ENCODE results near the gene ARRB1. TPM values are rescaled to one million over a fixed set of nuclear protein-coding genes. Genes with fewer than 3 reads are reported as not detected.
A peak's percentile ranks its signal among the peaks of the same experiment; 100 is the strongest.
"Not testable (repeated sequence)": the region's sequence is repeated elsewhere in the genome, so short reads cannot be mapped to it uniquely, and the experiment has no call there.

The ARRB1 gene
- total RNA-seq, 1 donor from 2014 or later, result 1.0 TPM

DNA sequence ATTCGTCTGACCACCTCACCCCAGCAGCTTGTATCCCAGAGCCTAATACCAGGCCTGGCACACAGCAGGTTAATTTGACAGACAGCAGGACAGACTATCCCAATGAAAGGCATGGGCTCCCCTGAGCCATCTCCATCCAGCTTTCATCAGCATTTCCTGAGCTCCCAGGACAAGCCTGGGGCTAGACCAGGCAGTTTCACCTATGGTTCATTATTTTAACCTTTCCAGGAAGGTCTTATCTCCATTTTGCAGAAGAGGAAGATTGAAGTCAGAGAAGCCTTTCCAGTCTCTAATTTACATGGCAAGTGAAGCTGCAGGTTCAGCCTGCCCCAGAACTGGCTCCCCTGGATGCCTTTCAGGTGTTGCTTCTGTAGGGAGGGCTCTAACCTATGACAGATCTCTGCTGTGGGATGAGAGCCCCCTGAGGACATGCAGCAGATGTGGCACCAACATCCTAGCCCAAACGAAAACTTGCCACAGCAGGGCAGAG is 17.0 kb downstream of the ARRB1 start:
- peaks cover 5% of the 10 kb centered on the region for H3K9me3 Mint-ChIP-seq
- H3K27ac ChIP-seq, result no peak overlapping the region
- no peak overlapping the region for H3K9ac ChIP-seq
- H3K4me3 Mint-ChIP-seq, result peak overlapping the region; percentile 22
- H3K27me3 ChIP-seq, result no peaks in the 10 kb centered on the region
- no peak for DNase-seq (ENCODE audit: low spot score)
- H3K36me3 ChIP-seq, result no peaks in the 10 kb centered on the region
- H4K20me1 ChIP-seq (ENCODE audit: low read depth), result no peaks in the 10 kb centered on the region
- H3K4me2 ChIP-seq, result no peak overlapping the region
- H2AFZ ChIP-seq (replicated peaks), result peak overlapping the region; percentile 83
- peaks cover 2% of the 10 kb centered on the region for H3K36me3 Mint-ChIP-seq
- H3K27ac Mint-ChIP-seq, result peak overlapping the region; percentile 37
- peaks cover 6% of the 10 kb centered on the region for H3F3A ChIP-seq (ENCODE audit: low read depth)
- H3K4me3 ChIP-seq, result no peak overlapping the region
- H3K9me3 ChIP-seq (ENCODE audit: low read depth), result no peaks in the 10 kb centered on the region
- H3K4me1 ChIP-seq, result peaks cover 18% of the 10 kb centered on the region
- no peaks in the 10 kb centered on the region for H3K79me2 ChIP-seq (ENCODE audit: low read depth)
- peaks cover 3% of the 10 kb centered on the region for H3K27me3 Mint-ChIP-seq (ENCODE audit: insufficient read depth, low read depth)
- peaks cover 39% of the 10 kb centered on the region for H3K4me1 Mint-ChIP-seq
- TF ChIP-seq EZH2 (IDR thresholded peaks at IDR 0.05), result no peak
- TF ChIP-seq, protein P1, sequence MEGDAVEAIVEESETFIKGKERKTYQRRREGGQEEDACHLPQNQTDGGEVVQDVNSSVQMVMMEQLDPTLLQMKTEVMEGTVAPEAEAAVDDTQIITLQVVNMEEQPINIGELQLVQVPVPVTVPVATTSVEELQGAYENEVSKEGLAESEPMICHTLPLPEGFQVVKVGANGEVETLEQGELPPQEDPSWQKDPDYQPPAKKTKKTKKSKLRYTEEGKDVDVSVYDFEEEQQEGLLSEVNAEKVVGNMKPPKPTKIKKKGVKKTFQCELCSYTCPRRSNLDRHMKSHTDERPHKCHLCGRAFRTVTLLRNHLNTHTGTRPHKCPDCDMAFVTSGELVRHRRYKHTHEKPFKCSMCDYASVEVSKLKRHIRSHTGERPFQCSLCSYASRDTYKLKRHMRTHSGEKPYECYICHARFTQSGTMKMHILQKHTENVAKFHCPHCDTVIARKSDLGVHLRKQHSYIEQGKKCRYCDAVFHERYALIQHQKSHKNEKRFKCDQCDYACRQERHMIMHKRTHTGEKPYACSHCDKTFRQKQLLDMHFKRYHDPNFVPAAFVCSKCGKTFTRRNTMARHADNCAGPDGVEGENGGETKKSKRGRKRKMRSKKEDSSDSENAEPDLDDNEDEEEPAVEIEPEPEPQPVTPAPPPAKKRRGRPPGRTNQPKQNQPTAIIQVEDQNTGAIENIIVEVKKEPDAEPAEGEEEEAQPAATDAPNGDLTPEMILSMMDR (IDR thresholded peaks at IDR 0.05), result no peak
- TF ChIP-seq EZH2phosphoT487 (IDR thresholded peaks at IDR 0.05), result no peak

DNA sequence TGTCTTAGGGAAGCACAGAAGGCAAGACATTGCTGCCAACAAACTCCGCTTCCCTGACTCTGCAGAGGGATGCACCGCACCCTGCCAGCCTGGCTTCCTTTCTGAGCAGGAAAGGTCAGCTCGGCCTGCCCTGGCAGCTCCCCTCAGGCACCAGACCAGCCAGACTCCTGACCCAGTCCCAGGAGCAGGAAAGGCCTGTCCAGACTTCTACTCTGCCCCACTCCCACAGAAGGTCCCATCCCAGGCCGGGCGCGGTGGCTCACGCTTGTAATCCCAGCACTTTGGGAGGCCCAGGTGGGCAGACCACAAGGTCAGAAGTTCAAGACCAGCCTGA is 17.7 kb downstream of the ARRB1 start:
- no peak for DNase-seq (ENCODE audit: low spot score)

DNA sequence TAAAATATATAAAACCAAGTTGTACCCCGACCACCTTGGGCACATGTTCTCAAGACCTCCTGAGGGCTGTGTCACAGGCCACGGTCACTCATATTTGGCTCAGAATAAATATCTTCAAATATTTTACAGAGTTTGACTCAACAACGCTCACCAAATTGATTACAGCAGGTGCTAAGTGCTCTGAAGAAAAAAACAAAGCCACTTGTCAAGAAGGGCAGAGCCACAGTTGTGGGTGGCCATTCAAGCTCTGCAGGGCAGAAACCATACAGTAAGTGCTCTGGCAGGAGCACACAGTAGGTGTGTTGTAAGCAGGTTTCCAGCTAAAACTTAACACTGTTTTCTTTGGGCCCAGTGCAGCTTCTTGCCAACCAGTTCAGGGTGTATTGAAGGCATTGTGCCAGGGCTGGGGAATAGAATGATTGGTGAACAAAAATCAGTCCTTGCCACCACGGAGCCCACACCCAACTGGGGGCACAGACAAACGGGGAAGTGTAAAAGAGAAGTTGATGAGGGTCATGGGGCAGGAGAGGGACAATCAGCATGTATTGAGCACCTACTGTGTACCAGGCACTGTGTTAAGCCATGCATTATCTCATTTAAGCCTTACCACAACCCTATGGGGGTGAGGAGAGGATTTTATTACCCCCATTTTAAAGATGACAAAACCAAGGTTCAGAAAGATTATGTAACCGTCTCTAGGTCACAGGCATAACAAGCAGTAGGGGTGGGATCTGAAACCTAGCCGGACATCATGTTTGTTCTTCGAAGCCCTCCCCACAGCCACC is 18.2 kb downstream of the ARRB1 start:
- H3K36me3 ChIP-seq, result no peaks in the 10 kb centered on the region
- no peak overlapping the region for H3K9ac ChIP-seq
- no peaks in the 10 kb centered on the region for H3K79me2 ChIP-seq (ENCODE audit: low read depth)
- no peak overlapping the region for H2AFZ ChIP-seq (replicated peaks)
- no peak for DNase-seq (ENCODE audit: low spot score)
- H3F3A ChIP-seq (ENCODE audit: low read depth), result peaks cover 6% of the 10 kb centered on the region
- peaks cover 2% of the 10 kb centered on the region for H3K36me3 Mint-ChIP-seq
- peaks cover 42% of the 10 kb centered on the region for H3K4me1 Mint-ChIP-seq
- H4K20me1 ChIP-seq (ENCODE audit: low read depth), result no peaks in the 10 kb centered on the region
- no peaks in the 10 kb centered on the region for H3K27me3 ChIP-seq
- peaks cover 5% of the 10 kb centered on the region for H3K9me3 Mint-ChIP-seq
- H3K27ac ChIP-seq, result no peak overlapping the region
- no peak overlapping the region for H3K4me2 ChIP-seq
- H3K4me1 ChIP-seq, result peaks cover 18% of the 10 kb centered on the region
- no peak overlapping the region for H3K27ac Mint-ChIP-seq
- H3K27me3 Mint-ChIP-seq (ENCODE audit: insufficient read depth, low read depth), result peaks cover 3% of the 10 kb centered on the region
- H3K4me3 Mint-ChIP-seq, result no peak overlapping the region
- H3K9me3 ChIP-seq (ENCODE audit: low read depth), result no peaks in the 10 kb centered on the region
- H3K4me3 ChIP-seq, result no peak overlapping the region
- no peak for TF ChIP-seq EZH2phosphoT487 (IDR thresholded peaks at IDR 0.05)
- TF ChIP-seq, protein P1 (IDR thresholded peaks at IDR 0.05), result no peak
- TF ChIP-seq EZH2 (IDR thresholded peaks at IDR 0.05), result no peak

More for the DNA sequence above, 17.7 kb downstream of the ARRB1 start:
- Histone ChIP-seq H3F3A (ENCODE audit: low read depth) (peaks cover 6% of the 10 kb centered on the region), H3K9me3 (ENCODE audit: low read depth) (no peaks in the 10 kb centered on the region), H3K79me2 (ENCODE audit: low read depth) (no peaks in the 10 kb centered on the region), H3K9ac (no peak overlapping the region), H3K27me3 (no peaks in the 10 kb centered on the region), H3K4me1 (peaks cover 18% of the 10 kb centered on the region), H3K4me2 (no peak overlapping the region), H2AFZ (replicated peaks) (no peak overlapping the region), H3K27ac (no peak overlapping the region), H4K20me1 (ENCODE audit: low read depth) (no peaks in the 10 kb centered on the region), H3K4me3 (no peak overlapping the region), H3K36me3 (no peaks in the 10 kb centered on the region)
- Mint-ChIP-seq H3K4me3 (no peak overlapping the region), H3K27me3 (ENCODE audit: insufficient read depth, low read depth) (peaks cover 3% of the 10 kb centered on the region), H3K36me3 (peaks cover 2% of the 10 kb centered on the region), H3K9me3 (peaks cover 5% of the 10 kb centered on the region), H3K27ac (no peak overlapping the region), H3K4me1 (peaks cover 38% of the 10 kb centered on the region)
- TF ChIP-seq, protein P1 (IDR thresholded peaks at IDR 0.05), result no peak
- TF ChIP-seq EZH2phosphoT487 (IDR thresholded peaks at IDR 0.05) (no peak), EZH2 (IDR thresholded peaks at IDR 0.05) (no peak)

DNA sequence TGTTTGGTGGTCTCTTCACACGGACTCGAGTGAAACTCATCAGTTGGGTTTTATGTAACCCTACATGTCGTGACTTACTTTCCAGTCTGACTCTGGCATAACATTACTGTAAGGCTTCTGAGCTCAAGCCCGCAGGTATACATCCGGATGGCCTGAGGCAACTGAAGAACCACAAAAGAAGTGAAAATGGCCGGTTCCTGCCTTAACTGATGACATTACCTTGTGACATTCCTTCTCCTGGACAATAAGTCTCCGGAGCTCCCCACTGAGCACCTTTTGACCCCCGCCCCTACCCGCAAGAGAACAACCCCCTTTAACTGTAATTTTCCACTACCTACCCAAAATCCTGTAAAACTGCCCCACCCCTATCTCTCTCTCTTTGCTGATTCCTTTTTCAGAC is 19.7 kb downstream of the ARRB1 start:
- H3K4me3 Mint-ChIP-seq; DNase-seq (ENCODE audit: low spot score); H3K36me3 ChIP-seq; H3K4me2 ChIP-seq; H3K9me3 ChIP-seq (ENCODE audit: low read depth); H3K9ac ChIP-seq; H3F3A ChIP-seq (ENCODE audit: low read depth); H3K27me3 Mint-ChIP-seq (ENCODE audit: insufficient read depth, low read depth); H3K36me3 Mint-ChIP-seq; H3K27ac ChIP-seq; H2AFZ ChIP-seq (replicated peaks); H3K79me2 ChIP-seq (ENCODE audit: low read depth); H4K20me1 ChIP-seq (ENCODE audit: low read depth); H3K27me3 ChIP-seq; H3K4me3 ChIP-seq; H3K9me3 Mint-ChIP-seq: not testable (repeated sequence)
- peak overlapping the region; percentile 70 for H3K27ac Mint-ChIP-seq
- H3K4me1 Mint-ChIP-seq, result peaks cover 30% of the 10 kb centered on the region
- H3K4me1 ChIP-seq, result peaks cover 18% of the 10 kb centered on the region

DNA sequence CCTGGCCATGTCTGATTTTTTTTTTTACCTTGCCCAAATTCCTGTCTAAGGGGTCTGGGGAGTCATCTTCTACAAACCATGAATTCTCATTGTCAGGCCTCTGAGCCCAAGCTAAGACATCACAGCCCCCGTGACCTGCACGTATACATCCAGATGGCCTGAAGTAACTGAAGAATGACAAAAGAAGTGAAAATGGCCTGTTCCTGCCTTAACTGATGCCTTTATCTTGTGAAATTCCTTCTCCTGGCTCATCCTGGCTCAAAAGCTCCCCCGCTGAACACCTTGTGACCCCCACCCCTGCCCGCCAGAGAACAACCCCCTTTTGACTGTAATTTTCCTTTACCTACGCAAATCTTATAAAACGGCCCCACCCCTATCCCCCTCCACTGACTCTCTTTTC is 20.2 kb downstream of the ARRB1 start:
- H3K79me2 ChIP-seq (ENCODE audit: low read depth); DNase-seq (ENCODE audit: low spot score); H3K4me3 ChIP-seq; H3K4me3 Mint-ChIP-seq; H3K36me3 ChIP-seq; H4K20me1 ChIP-seq (ENCODE audit: low read depth); H3F3A ChIP-seq (ENCODE audit: low read depth); H3K4me2 ChIP-seq; H3K9ac ChIP-seq; H3K9me3 ChIP-seq (ENCODE audit: low read depth); H3K9me3 Mint-ChIP-seq; H2AFZ ChIP-seq (replicated peaks); H3K27me3 Mint-ChIP-seq (ENCODE audit: insufficient read depth, low read depth); H3K36me3 Mint-ChIP-seq; H3K27ac ChIP-seq; H3K27me3 ChIP-seq: not testable (repeated sequence)
- H3K4me1 ChIP-seq, result peaks cover 18% of the 10 kb centered on the region
- H3K27ac Mint-ChIP-seq, result peak overlapping the region; percentile 70
- peaks cover 30% of the 10 kb centered on the region for H3K4me1 Mint-ChIP-seq

All from neural progenitor cell (in vitro differentiated cells).